Endothelial cell of umbilical vein (primary cell): ENCODE data around the gene NUDT16L1. TPM values are rescaled to one million over a fixed set of nuclear protein-coding genes. Genes with fewer than 3 reads are reported as not detected.

Source experiments
- BruUV-seq: library from RNA; stranded (reverse); fragments of 400-500 nt; replicated peaks from 2 replicates; lab custom pipeline; 2021; lab: Mats Ljungman, UMichigan
- CTCF ChIA-PET: fragments of 300-600, 350-600 bp; sonication (Branson Sonifier 250); formaldehyde crosslinking; loops from one replicate; lab custom pipeline; 2021; ENCODE audit warnings: antibody characterized with exemption, inconsistent platforms; lab: Charles Lee
- POLR2A ChIA-PET: fragments of 300-600, 350-600 bp; sonication (Branson Sonifier 250); formaldehyde crosslinking; loops from one replicate; lab custom pipeline; 2021; ENCODE audit warnings: antibody characterized with exemption, inconsistent platforms; lab: Charles Lee
- DNase-seq: peaks from one replicate; pipeline ENCODE4 v3.0.0-alpha.2; 2011; ENCODE audit warnings: low read depth, low spot score
- FAIRE-seq: peaks from 2 replicates; lab custom pipeline; 2011; peaks lifted over from hg19 to GRCh38; lab: Jason Lieb, UNC
- H2AFZ ChIP-seq: 2 replicates; pipeline ENCODE4 v1.6.0; 2012; ENCODE audit warnings: low read depth, low read length, control low read depth, inconsistent platforms
- H3K27ac ChIP-seq: 2 replicates; pipeline ENCODE4 v1.5.1; 2011; ENCODE audit warnings: low read depth, mild to moderate bottlenecking, control low read depth, low read length, moderate library complexity; ENCODE audit not compliant: insufficient read depth
- H3K27me3 ChIP-seq, 2 experiments: 2 replicates each; pipeline versions ENCODE4 v1.6.0 to v1.6.1; 2011; ENCODE audit warnings: low read length in 2 of 2, mixed read lengths in 1 of 2; ENCODE audit not compliant: control insufficient read depth in 2 of 2, insufficient read depth in 2 of 2
- H3K36me3 ChIP-seq, 2 experiments: 2 replicates in 1 of 2; 3 replicates in 1 of 2; pipeline ENCODE4 v1.5.1; 2011; ENCODE audit warnings: low read length in 2 of 2, mild to moderate bottlenecking in 1 of 2, moderate library complexity in 1 of 2; ENCODE audit not compliant: control insufficient read depth in 2 of 2, insufficient read depth in 2 of 2; ENCODE audit errors: extremely low read depth in 1 of 2
- H3K4me1 ChIP-seq: 3 replicates; pipeline ENCODE4 v1.5.1; 2011; ENCODE audit warnings: mild to moderate bottlenecking, low read length; ENCODE audit not compliant: control insufficient read depth, insufficient read depth; ENCODE audit errors: extremely low read depth
- H3K4me2 ChIP-seq: 2 replicates; pipeline ENCODE4 v1.6.1; 2011; ENCODE audit warnings: low read length, control low read depth, mixed read lengths; ENCODE audit not compliant: insufficient read depth
- H3K4me3 ChIP-seq, 3 experiments: fragments of 200-600 bp in 1 of 3; sonication (generic), shearing (Covaris generic) in 1 of 3; replicated peaks in 1 of 3; 2 replicates each; pipeline ENCODE4 v1.5.1; 2011 to 2016; ENCODE audit warnings: control low read depth in 3 of 3, low read length in 3 of 3, mild to moderate bottlenecking in 2 of 3, inconsistent platforms in 1 of 3, low read depth in 1 of 3, moderate library complexity in 1 of 3; ENCODE audit not compliant: insufficient read depth in 1 of 3
- H3K79me2 ChIP-seq: 2 replicates; pipeline ENCODE4 v1.6.0; 2012; ENCODE audit warnings: low read length, inconsistent platforms; ENCODE audit not compliant: control insufficient read depth, insufficient read depth
- H3K9ac ChIP-seq: replicated peaks from 2 replicates; pipeline ENCODE3; 2011; ENCODE audit warnings: low read length, control low read depth; ENCODE audit not compliant: insufficient read depth; ENCODE audit errors: extremely low read depth
- H3K9me1 ChIP-seq: replicated peaks from 3 replicates; pipeline ENCODE4 v1.6.0; 2011; ENCODE audit warnings: mild to moderate bottlenecking, low read length; ENCODE audit not compliant: control insufficient read depth, insufficient read depth; ENCODE audit errors: extremely low read depth
- H3K9me3 ChIP-seq: replicated peaks from 2 replicates; pipeline ENCODE4 v1.5.1; 2012; ENCODE audit warnings: low read length, inconsistent platforms; ENCODE audit not compliant: control insufficient read depth, insufficient read depth
- H4K20me1 ChIP-seq: replicated peaks from 2 replicates; pipeline ENCODE3; 2011; ENCODE audit warnings: mild to moderate bottlenecking, low read length; ENCODE audit not compliant: control insufficient read depth, insufficient read depth; ENCODE audit errors: extremely low read depth
- EZH2 ChIP-seq: IDR thresholded peaks from 2 replicates; pipeline ENCODE4 v1.6.1; 2012; ENCODE audit warnings: borderline replicate concordance, low read depth, mild to moderate bottlenecking, moderate library complexity, low read length, inconsistent platforms; ENCODE audit not compliant: severe bottlenecking
- FOS ChIP-seq: IDR thresholded peaks from 2 replicates; pipeline ENCODE4 v1.6.1; 2011; ENCODE audit warnings: mild to moderate bottlenecking, low read length, moderate library complexity, borderline replicate concordance; ENCODE audit not compliant: insufficient read depth
- GATA2 ChIP-seq: IDR thresholded peaks from 2 replicates; pipeline ENCODE4 v1.7.0; 2011; ENCODE audit warnings: low read depth, mild to moderate bottlenecking, moderate library complexity, mixed read lengths, low read length; ENCODE audit not compliant: insufficient read length, insufficient read depth
- JUN ChIP-seq: IDR thresholded peaks from 2 replicates; pipeline ENCODE4 v1.6.1; 2011; ENCODE audit warnings: borderline replicate concordance, low read depth; ENCODE audit not compliant: insufficient read length, insufficient read depth
- MYC ChIP-seq: IDR thresholded peaks from one replicate; pipeline ENCODE4 v1.6.1; 2011; ENCODE audit warnings: mild to moderate bottlenecking, low read depth, low read length
- POLR2AphosphoS5 ChIP-seq: IDR thresholded peaks from 2 replicates; pipeline ENCODE4 v1.6.1; 2012; ENCODE audit warnings: low read depth, mild to moderate bottlenecking, control low read depth, low read length, moderate library complexity; ENCODE audit not compliant: insufficient read depth
- dilution Hi-C: fragments of 300-500 bp; cut with MboI; formaldehyde crosslinking; loops from one replicate; pipeline ENCODE4 v1.15.0; 2019; ENCODE audit warnings: low sequenced_read_pairs; ENCODE audit not compliant: extremely low pct_ligation_motif_present
- intact Hi-C: fragments of 100-400 bp; cut with micrococcal nuclease; formaldehyde crosslinking; loops from one replicate; pipeline ENCODE4 v1.10.0; 2022
- polyA plus RNA-seq, 4 experiments: library from polyadenylated mRNA; depleted of rRNA in 3 of 4; stranded (reverse) in 3 of 4; unstranded in 1 of 4; fragments of >200 nt; gene quantifications; 2 replicates each; pipeline versions ENCODE4 v1.2.1 to v1.2.3, GENCODE V29; 2011 to 2012; ENCODE audit warnings: missing spikeins in 1 of 4
- total RNA-seq: library from RNA; stranded (reverse); gene quantifications from 2 replicates; pipeline ENCODE4 v1.2.3, GENCODE V29; 2021
- TF ChIP-seq, protein P1 (sequence below), 2 donors: IDR thresholded peaks; 1 replicate in 1 of 2; 2 replicates in 1 of 2; pipeline ENCODE4 v1.5.1; 2011; ENCODE audit warnings: low read length in 2 of 2, mild to moderate bottlenecking in 2 of 2, moderate library complexity in 2 of 2, control low read depth in 1 of 2, inconsistent platforms in 1 of 2, low read depth in 1 of 2; ENCODE audit not compliant: insufficient read depth in 1 of 2; ENCODE audit errors: extremely low read depth in 1 of 2
- TF ChIP-seq, protein P2 (sequence below): IDR thresholded peaks from 2 replicates; pipeline ENCODE4 v1.6.1; 2011; ENCODE audit not compliant: insufficient read depth, insufficient read length

The NUDT16L1 gene
- total and polyA plus RNA-seq, 2 donors (not counting 3 experiments of a cell fraction or from before 2014, with no cell fraction given), result 24.7 to 53.1 TPM

DNA sequence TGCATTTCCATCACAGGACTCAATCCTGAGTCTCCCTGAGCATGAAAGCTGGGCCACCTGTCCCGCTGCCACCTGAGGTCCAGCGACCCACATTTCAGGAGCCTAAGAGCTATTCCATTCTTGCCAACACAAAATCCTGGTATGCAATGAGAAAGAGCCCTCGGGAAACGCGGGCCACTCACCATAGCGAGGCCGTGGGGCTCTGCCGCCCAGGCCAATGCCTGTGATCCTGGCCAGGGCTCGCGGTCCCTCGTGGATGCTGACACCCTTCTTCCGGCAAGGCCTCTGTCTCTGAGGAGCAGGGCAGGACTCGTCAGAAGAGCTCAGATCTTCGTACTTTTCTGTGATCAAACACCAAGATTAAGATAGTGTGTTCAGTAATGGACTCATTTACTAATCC lies 11.6 kb downstream of the NUDT16L1 start:
- intact Hi-C loops (no loop called here), dilution Hi-C loops (no loop called here)
- no peaks in the 10 kb centered on the region for H3K27me3 ChIP-seq
- H3K9ac ChIP-seq, result no peak overlapping the region
- ChIA-PET POLR2A (interaction anchor here (0.6 kb wide), 1 partner anchor 129 kb away, joined by 4 read pairs; no protein-coding TSS in a partner anchor), CTCF (interaction anchor here (0.7 kb wide), 1 partner anchor 55 kb away, joined by 3 read pairs; no protein-coding TSS in a partner anchor)
- no peak overlapping the region for H2AFZ ChIP-seq
- H3K4me3 ChIP-seq, result no peak overlapping the region
- H3K4me2 ChIP-seq, result no peak overlapping the region
- no TSS peak for BruUV-seq
- peaks cover 0 to 25% of the 10 kb centered on the region in 2 experiments for H3K36me3 ChIP-seq
- no peaks in the 10 kb centered on the region for H4K20me1 ChIP-seq
- no peaks in the 10 kb centered on the region for H3K4me1 ChIP-seq
- H3K79me2 ChIP-seq, result no peaks in the 10 kb centered on the region
- H3K9me1 ChIP-seq, result no peaks in the 10 kb centered on the region
- no peak for FAIRE-seq
- H3K9me3 ChIP-seq, result no peaks in the 10 kb centered on the region
- H3K27ac ChIP-seq, result no peak overlapping the region
- no peak for DNase-seq
- TF ChIP-seq POLR2AphosphoS5, result no peak
- TF ChIP-seq JUN, result no peak
- no peak for TF ChIP-seq GATA2
- TF ChIP-seq MYC, result no peak
- TF ChIP-seq, protein P1, sequence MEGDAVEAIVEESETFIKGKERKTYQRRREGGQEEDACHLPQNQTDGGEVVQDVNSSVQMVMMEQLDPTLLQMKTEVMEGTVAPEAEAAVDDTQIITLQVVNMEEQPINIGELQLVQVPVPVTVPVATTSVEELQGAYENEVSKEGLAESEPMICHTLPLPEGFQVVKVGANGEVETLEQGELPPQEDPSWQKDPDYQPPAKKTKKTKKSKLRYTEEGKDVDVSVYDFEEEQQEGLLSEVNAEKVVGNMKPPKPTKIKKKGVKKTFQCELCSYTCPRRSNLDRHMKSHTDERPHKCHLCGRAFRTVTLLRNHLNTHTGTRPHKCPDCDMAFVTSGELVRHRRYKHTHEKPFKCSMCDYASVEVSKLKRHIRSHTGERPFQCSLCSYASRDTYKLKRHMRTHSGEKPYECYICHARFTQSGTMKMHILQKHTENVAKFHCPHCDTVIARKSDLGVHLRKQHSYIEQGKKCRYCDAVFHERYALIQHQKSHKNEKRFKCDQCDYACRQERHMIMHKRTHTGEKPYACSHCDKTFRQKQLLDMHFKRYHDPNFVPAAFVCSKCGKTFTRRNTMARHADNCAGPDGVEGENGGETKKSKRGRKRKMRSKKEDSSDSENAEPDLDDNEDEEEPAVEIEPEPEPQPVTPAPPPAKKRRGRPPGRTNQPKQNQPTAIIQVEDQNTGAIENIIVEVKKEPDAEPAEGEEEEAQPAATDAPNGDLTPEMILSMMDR (IDR thresholded peaks at IDR 0.05; ENCODE audit: extremely low read depth in 1 of 2, insufficient read depth in 1 of 2, low read depth in 1 of 2, low read length in 2 of 2), result no peak
- TF ChIP-seq, protein P2, sequence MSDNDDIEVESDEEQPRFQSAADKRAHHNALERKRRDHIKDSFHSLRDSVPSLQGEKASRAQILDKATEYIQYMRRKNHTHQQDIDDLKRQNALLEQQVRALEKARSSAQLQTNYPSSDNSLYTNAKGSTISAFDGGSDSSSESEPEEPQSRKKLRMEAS, result no peak
- no peak for TF ChIP-seq FOS
- TF ChIP-seq EZH2, result no peak
